Amygdala (tissue), 56 donors: ENCODE data around the gene PDGFA.

Source experiments
- DNase-seq, 56 donors: peaks; one replicate each; lab custom pipeline; 2025; lab: John Stamatoyannopoulos, UW

The PDGFA gene

DNA sequence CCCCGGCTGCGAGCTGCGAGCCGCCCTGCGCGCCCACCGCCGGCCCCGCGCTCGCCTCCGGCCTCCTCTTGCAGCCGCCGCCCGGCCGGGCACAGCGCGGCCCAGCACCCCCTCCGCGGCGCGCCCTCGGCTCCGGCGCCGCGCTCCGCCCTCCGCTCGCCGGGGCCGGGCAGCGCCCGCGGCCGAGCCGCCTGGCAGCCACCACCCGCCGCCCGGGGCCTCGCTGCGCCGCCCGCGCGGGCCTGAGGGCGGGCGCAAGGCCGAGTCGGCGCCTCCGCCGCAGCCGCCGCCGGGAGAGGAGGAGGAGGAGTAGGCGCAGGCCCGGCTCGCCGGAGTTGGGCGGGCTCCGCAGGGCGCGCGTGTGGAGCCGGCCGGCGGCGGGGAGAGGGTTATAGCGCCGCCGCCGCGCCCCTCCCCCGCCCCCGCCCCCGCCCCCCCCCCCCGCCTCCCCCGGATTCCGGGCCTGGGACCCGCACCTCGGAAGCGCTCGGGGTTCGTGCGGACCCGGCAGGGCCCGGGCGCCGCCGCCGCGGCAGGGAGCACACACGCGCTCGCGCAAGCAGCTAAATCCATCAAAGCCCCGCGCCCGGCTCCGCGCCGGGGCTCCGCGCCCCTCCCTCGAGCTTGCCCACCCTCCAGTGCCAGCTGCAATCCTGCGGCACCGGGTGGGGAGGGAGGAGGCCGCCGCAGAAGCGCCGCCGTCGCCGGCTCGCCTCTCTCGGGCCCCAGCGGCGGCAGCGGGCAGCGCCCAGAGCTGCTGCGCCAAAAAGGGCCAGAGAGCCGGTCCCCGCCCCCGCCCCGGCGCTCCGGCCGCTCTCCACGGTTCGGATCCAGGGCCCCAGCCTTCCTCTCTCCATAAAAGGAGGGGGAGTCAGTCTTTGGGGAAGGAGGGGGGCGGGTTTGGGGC, at the start of gene PDGFA:
PDGFA (minus strand) TSS at position 363 of the 907 bp plus-strand sequence. CDS start 845 bp downstream, outside the sequence.
- peak in 41 of 56 donors; percentile 18 to 85 (median 59) for DNase-seq

- DNase-seq, result no peak
Measured at GRCh38 chr7:568031-568951, 48.6 kb upstream of the PDGFA start.

DNA sequence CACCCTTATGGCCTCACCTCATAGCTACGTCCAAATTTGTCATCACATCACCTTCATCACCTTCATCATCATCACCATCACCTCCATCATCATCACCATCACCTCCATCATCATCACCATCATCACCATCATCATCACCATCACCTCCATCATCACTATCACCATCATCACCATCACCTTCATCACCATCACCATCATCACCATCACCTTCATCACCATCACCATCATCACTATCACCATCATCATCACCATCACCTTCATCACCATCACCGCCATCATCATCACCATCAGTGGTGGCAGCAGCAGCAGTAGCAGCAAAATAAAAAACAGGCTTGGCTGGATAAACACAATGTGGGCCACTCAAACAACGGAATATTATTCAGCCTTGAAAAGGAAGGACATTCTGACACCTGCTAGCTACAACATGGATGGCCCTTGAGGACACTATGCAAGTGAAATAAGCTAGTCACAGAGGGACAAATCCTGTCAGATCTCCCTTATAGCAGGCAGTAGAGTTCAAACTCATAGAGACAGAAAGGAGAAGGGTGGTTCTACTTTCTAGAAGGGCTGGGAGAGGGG, 47.7 kb upstream of the PDGFA start:
- no peak for DNase-seq

DNA sequence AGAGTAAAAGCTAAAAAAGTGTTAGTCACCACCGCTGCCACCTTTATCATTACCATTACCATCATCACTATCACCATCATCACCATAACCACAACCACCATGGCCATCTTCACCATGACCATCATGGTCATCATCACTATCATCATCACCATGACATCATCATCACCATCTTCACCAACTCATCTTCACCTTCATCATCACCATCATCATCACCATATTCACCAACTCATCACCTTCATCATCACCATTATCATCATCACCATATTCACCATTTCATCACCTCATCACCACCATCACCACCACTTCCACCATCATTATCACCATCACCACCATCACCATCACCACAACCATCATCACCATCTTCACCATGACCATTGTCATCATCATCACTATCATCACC, 46.5 kb upstream of the PDGFA start:
- DNase-seq, result no peak

DNA sequence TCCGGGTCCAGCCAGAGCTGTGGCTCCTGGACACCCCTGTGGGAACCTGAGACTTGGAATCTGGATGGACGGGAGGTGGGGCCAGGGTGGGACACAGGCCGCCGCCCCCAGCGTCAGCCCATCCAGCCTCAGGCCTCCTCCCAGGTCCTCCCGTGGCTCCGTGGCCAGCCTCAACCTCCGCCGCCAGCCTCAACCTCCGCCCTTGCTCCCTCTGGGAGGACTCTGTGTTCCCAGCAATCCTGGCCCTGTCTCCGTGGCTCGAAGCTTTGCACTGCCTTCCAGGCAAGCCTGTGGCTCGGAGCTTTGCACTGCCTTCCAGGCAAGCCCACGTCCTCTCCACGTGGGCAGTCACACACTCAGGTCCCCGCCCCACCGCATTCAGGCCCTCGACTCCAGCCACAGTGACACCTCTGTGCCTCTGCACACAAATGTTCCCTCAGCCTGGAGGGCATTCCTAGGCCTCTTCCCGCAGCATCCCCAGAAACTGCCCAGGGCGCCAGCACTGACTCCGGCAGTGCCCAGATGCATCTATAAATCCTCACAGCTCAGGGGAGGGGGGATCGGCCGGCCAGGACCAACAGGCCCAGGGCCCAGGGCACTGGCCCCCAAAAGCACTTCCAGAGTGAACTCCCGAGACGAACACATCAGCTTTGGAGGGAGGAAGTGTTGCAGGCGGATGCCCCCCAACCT, 44.7 kb upstream of the PDGFA start:
- DNase-seq, result peak in 2 of 56 donors; percentile 3 to 22

GRCh38 chr7:563629-564170, 44.1 kb upstream of the PDGFA start:
- DNase-seq, result no peak

GRCh38 chr7:562789-563628, 43.4 kb upstream of the PDGFA start:
- no peak for DNase-seq

DNA sequence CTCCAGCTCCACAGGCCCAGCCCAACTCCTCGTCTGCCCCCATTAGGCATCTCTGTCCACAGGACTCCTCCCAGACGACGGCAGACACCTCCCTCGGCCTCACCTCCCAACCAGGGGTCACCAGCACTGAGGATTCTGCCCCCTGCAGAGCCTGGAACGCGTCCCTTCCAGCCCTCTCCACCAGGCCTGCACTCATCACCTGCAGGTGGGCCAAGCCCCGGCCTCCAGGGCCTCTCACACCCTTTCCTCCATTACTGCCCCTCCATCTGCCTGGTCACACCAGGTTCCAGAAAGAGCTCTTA, 42.7 kb upstream of the PDGFA start:
- DNase-seq, result no peak

DNA sequence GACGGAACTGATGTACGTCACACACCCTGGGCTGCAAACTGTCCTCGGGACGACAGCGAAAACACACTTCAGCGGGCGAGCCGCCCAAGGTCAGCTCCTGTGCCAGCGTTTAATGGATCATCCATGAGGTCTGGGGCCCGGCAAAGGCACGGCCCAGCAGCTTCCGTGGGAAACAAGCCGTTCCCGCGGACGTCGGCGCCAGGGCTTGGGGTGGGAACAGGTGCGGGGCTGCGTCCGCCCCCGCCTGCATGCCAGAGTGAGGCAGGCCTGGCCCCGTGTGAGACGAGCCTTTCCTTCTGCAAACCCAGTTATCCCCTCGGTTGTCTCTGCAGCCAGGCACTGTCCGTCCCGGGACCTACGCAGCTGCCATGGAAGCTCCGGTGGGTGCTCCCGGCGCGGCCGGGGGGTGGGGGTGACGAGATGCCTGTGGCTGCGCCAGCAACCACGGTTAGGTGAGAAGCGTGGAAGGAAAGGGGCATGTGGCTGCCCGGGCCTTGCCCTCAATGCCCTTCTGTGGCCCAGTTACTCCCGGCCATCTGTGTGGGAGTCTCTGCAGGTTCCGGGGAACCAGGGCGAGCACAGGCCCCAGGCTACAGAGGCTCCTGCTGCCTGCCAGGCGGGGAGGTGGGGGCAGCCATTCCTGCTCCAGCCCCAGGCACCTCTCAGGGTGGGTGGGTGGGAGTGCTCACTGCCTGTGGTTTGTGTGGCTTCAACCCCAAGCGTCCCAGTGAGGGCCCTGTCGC, 42.2 kb upstream of the PDGFA start:
- no peak for DNase-seq

DNA sequence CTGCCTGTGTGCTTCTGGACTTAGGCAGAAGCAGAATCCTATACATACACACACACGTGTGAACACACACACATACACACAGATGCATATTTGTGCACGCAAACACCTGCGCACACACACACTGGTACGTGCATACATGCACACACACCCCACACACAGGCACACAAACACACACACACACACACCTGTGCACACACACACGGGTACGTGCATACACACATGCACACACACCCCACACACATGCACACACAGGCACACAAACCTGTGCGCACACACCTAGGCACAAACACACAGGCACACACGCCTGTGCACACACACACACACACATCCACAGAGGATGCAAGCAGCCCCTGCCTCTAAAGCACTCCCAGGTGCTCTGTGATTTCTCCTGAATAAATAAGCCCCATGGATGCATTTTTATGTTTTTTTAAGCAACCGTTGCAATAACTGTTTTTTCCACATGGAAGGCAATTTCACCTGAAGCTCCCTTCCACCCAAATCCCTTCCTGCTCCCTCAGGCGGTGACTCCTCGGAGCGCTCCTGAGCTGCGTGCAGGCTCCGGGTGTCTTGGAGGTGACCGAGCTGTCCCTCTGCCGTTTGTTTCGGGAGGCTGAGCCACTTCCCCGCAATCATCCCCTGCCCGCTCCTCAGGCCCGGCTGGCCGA, 41.5 kb upstream of the PDGFA start:
- DNase-seq, result no peak

DNA sequence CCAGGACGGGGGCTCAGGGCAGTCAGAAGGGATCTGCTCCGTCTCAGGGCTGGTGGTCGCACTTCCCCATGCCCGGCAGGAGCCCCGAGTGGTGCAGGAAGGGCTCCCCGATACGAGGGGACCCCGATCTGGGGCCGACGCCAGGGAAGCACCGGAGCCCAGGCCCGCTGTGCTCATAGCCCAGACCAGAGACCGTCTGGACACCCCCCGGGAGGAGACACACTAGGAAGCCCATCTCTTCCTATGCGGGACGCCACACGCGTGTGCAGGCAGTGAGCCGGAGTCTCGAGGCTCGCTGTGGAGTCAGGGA, 39.7 kb upstream of the PDGFA start:
- DNase-seq, result no peak

- DNase-seq, result no peak
Measured at GRCh38 chr7:557558-557881, 37.9 kb upstream of the PDGFA start.

- no peak for DNase-seq
Measured at GRCh38 chr7:556837-557557, 37.4 kb upstream of the PDGFA start.

DNA sequence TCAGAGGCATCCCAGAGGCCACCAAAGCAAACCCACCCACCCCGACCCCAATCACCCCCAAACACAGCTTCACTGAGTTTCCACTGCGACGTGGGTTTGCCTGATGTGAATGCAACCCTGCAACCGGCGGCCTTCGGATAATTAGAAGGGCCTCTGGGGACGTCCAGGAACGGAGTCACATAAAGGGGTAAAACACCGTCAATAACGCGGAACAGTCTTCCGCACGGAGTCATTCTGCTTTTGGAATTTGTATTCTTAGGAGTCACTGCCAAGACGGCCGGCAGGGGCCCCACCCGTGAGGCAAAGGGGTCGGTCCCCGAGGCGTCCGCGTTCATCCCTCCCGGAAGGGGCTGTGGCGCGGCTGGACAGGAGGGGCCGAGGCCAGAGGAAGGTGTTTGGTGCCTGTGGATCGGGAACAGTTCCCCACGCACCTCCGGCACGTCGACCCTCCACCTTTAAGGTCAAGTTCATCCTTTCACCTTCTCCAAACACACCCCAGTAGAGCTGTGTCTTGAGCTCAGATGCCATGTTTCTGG, 36.7 kb upstream of the PDGFA start:
- DNase-seq, result no peak

GRCh38 chr7:555551-556160, 36.0 kb upstream of the PDGFA start:
- DNase-seq, result no peak

DNA sequence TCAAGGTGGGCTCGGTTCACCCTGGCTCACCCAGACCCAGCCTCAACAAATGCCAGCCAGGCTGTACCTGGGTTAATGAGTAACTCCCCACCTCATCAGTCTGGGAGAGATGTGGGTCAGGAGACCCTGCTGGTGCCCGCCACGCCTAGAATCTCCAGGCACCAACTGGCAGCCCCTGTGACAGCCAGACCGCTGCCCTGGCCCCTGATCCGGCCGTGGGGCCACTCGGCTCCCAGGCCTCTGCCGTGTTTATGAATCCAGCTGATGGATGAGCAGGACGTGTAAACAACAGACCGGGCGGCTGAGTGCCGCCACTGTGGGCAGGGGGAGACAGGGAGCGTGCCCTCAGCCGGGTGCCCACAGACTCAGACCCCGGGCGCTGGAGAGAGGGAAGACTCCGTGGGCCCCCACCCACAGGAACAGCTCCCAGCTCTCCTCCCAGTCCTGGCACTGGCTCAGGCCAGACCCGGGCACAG, 34.0 kb upstream of the PDGFA start:
- no peak for DNase-seq
